ENCODE data around the gene FNDC3A.
"Not testable (repeated sequence)": the region's sequence is repeated elsewhere in the genome, so short reads cannot be mapped to it uniquely, and the experiment has no call there.

Gene FNDC3A

GRCh38 chr13:49082653-49083536 lies 107.2 kb downstream of the FNDC3A start:
- no peak for DNase-seq (ENCODE audit: low read depth, low spot score)

DNA sequence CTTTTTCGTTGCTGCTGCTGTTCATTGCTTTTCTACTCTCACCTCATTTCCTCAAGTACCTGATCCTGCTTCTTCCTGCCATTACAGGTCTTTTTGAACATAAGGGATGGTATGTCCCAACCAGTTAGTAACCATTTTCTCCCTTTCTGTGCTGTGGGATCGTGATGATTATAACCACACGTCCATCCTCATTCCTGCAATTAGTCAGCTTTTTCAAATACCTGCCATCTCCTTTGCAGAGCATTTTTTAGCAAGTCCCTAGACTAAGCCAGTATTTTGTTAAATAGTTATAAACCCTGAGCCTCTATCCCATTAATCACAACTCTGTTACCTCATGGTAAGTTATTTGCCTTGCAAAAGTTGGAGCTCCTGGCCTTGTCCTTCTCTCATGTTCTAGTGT lies 109.2 kb downstream of the FNDC3A start:
- no peak for DNase-seq (ENCODE audit: low read depth, low spot score)

DNA sequence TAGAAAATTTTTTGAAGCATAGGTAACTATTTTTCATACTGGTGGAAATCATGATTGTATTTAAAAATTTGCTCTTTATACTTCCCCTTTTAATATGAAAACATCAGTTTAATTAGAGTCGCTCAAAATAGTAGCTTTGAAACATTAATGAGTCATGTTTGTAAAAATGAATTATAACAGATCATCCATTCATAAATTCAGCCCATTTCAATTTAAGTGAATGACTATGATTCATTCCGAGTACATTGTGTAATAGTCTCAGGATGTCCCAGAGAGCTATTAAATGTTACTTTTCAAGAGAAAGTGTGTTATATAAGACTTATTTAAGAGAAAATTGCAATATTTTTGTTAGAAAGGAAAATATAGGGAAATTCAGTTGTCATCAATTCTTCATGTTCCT lies 111.0 kb downstream of the FNDC3A start:
- DNase-seq (ENCODE audit: low read depth, low spot score), result no peak

- DNase-seq (ENCODE audit: low read depth, low spot score), result no peak
Observed at GRCh38 chr13:49093376-49093775, 117.7 kb downstream of the FNDC3A start.

GRCh38 chr13:49097374-49097773 lies 121.7 kb downstream of the FNDC3A start:
- DNase-seq (ENCODE audit: low read depth, low spot score), result no peak

- DNase-seq (ENCODE audit: low read depth, low spot score), result no peak
Observed at GRCh38 chr13:49098198-49098597, 122.5 kb downstream of the FNDC3A start.

- DNase-seq (ENCODE audit: low read depth, low spot score), result no peak
Observed at GRCh38 chr13:49098771-49099512, 123.2 kb downstream of the FNDC3A start.

- no peak for DNase-seq (ENCODE audit: low read depth, low spot score)
Observed at GRCh38 chr13:49099513-49099877, 123.8 kb downstream of the FNDC3A start.

GRCh38 chr13:49100637-49101570 lies 125.2 kb downstream of the FNDC3A start:
- DNase-seq (ENCODE audit: low read depth, low spot score), result no peak

DNA sequence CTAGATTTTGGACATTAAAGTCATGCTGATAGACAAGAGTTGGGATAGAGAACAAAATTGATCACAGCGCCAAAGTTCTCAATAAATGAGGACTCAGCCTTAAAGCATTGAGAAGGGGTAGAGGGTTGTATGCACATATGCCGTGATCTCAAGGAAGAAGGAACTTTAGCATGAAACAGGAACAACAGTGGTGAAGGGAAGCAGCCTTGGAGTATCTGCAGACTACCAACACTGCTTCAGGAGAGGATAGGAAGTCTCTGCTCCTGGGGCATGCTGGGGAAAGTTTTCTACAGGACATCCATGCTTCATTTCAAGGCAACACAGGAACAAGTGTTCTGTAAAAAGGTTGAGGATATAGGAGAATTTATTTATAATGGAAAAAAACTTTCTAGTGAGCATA lies 132.5 kb downstream of the FNDC3A start:
- DNase-seq (ENCODE audit: low read depth, low spot score), result no peak

GRCh38 chr13:49110122-49110912 lies 134.6 kb downstream of the FNDC3A start:
- peak; percentile 56 for DNase-seq (ENCODE audit: low read depth, low spot score)

DNA sequence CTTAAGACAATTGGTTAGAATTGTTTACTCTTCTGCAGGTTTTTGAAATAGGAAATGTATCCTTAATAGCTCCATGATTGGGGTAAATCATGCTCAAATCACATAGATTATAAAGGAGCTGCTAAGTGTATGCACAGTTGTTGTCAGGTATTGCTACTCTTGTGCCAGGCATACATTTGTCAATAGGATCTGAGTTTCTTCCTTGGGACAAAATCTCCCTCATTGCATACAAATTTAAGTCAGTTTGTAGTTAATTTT lies 135.1 kb downstream of the FNDC3A start:
- DNase-seq (ENCODE audit: low read depth, low spot score), result no peak

- no peak for DNase-seq (ENCODE audit: low read depth, low spot score)
Observed at GRCh38 chr13:49112782-49113525, 137.2 kb downstream of the FNDC3A start.

DNA sequence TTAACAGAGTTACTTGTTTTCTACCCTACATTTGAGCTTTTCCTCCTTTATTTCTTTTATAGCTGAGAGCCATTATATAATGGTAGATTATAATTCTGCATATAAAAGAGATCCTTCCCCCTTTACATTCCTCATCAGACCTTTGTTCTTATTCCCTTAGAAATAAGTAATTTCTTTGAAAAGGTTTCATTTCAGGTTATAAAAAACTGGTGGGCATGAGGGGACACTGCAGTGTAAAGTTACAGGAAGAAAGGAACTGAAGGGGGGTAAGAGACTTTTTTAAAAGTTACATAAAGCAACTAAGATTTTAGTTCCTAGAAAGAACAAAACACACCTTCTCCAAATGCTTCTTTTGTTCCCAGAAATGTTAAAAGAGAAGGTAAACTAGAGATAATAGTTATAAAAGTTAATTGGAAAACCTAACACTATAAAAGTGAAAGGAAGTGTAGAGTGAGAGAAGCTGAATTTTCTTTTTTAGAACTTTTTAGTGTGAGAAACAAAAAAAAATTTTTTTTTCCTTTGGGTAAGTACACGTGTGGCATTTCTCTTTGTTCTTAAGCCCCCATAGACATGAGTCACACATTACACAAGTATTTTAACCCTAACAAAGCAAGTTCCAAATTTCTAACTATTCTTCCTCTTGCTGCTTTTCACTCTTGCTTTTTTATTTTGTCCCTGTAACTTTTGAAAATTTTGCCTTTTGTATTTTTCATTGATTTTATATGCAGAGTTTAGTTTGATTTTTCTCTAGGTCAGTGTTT lies 138.0 kb downstream of the FNDC3A start:
- DNase-seq (ENCODE audit: low read depth, low spot score), result no peak

- no peak for DNase-seq (ENCODE audit: low read depth, low spot score)
Observed at GRCh38 chr13:49116873-49117272, 141.2 kb downstream of the FNDC3A start.

DNA sequence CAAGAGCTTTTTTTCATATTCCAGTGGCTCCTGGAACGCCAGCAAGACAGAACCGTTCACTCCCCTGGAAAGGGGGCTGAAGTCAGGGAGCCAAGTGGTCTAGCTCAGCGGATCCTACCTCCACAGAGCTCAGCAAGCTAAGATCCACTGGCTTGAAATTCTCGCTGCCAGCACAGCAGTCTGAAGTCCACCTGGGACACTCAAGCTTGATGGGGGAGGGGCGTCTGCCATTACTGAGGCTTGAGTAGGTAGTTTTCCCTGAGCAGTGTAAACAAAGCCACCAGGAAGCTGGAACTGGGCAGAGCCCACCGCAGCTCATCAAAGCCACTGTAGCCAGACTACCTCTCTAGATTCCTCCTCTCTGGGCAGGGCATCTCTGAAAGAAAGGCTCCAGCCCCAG lies 142.7 kb downstream of the FNDC3A start:
- DNase-seq (ENCODE audit: low read depth, low spot score), result not testable (repeated sequence)

DNA sequence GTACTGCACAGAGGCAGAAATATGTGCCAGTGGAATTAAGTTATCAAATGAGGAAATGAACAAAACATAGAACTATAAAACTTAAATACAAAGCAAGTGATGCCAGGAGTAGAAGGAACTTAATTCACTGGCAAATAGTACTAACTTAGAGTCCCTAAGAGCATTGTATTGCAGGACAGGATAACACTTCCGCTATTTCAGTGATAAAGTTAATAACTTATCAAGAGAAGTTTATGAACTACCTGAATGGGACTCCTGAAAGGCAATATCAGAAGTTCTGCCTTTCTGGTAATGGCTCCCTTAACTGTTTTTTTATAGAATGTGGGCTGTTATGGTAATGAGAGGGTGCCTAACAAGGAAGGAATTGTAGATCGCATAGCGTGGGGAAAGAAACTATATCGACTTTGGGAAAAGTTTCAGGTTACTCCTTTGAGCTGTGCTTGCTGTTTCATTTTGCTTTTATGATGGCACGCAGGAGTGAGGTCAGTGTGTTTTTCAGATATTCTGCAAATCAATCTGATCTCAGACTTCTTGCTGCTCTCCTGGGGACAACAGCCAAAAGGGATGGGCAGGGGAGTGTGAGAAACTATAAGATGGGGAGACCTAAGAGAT lies 149.1 kb downstream of the FNDC3A start:
- DNase-seq (ENCODE audit: low read depth, low spot score), result no peak

DNA sequence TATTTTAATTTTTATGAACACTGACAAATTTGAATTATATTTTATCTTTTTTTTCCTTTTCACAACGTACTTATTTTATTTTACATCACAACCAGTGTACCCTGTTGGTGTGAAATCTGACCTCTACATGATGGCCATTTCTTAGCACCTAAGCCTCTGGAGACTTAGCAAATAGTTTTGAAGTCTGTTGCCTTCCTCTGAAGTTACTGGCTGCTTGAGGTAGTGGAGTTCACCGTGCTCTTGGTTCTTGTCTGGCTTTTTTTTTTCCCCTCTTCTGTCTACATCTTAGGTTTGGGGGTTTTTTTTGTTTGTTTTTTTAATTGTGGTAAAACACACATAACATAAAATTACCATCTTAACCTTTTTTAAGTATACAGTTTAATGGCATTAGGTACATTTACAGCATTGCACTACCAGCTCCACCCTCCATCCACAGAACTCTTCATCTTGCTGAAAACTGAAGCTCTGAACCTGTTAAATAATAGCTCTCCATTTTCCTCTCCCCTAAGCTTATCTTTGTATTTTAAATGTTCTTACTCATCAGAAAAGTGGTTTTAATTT lies 150.3 kb downstream of the FNDC3A start:
- DNase-seq (ENCODE audit: low read depth, low spot score), result no peak

- no peak for DNase-seq (ENCODE audit: low read depth, low spot score)
Observed at GRCh38 chr13:49132479-49133002, 156.8 kb downstream of the FNDC3A start.

Data from activated CD4-positive, CD25-positive, alpha-beta regulatory T cell treated with anti-CD3 and anti-CD28 coated beads, Interleukin-2, amount 50 U/mL, for 16 hours (primary cell).